Nucleus accumbens (tissue), 56 donors: ENCODE data around the gene PDCD1.

Experiments used
- DNase-seq, 56 donors: peaks; one replicate each; lab custom pipeline; 2025; lab: John Stamatoyannopoulos, UW

Gene PDCD1

GRCh38 chr2:241867776-241868420 lies 9.2 kb upstream of the PDCD1 start:
- DNase-seq = no peak

- DNase-seq = no peak
These were observed 8.3 kb upstream of the PDCD1 start for GRCh38 chr2:241866790-241867645.

- peak in 3 of 56 donors; percentile 28 to 31 (median 28) for DNase-seq
These were observed 7.5 kb upstream of the PDCD1 start for GRCh38 chr2:241865957-241866789.

GRCh38 chr2:241865416-241865956 lies 6.8 kb upstream of the PDCD1 start:
- DNase-seq = no peak

- DNase-seq = no peak
These were observed 6.1 kb upstream of the PDCD1 start for GRCh38 chr2:241864850-241865213.

GRCh38 chr2:241864168-241864849 lies 5.6 kb upstream of the PDCD1 start:
- no peak for DNase-seq

GRCh38 chr2:241863536-241863954 lies 4.9 kb upstream of the PDCD1 start:
- no peak for DNase-seq

- DNase-seq = no peak
These were observed 4.3 kb upstream of the PDCD1 start for GRCh38 chr2:241862775-241863535.

GRCh38 chr2:241862093-241862492 lies 3.4 kb upstream of the PDCD1 start:
- DNase-seq = no peak

GRCh38 chr2:241861264-241861663 lies 2.6 kb upstream of the PDCD1 start:
- no peak for DNase-seq

GRCh38 chr2:241860184-241861078 lies 1.7 kb upstream of the PDCD1 start:
- DNase-seq = peak in 1 of 56 donors; percentile 62

- peak in 19 of 56 donors; percentile 24 to 73 (median 52) for DNase-seq
These were observed 916 bp upstream of the PDCD1 start for GRCh38 chr2:241859436-241860183.

- peak in 1 of 56 donors; percentile 65 for DNase-seq
These were observed 332 bp upstream of the PDCD1 start for GRCh38 chr2:241859017-241859435.

GRCh38 chr2:241857572-241858121 lies 1.0 kb downstream of the PDCD1 start:
- no peak for DNase-seq

GRCh38 chr2:241857041-241857541 lies 1.6 kb downstream of the PDCD1 start:
- no peak for DNase-seq

- DNase-seq = no peak
These were observed 2.7 kb downstream of the PDCD1 start for GRCh38 chr2:241855888-241856422.
